Bronchial epithelial cell (primary cell): ENCODE results near the gene XRN2. TPM values are rescaled to one million over a fixed set of nuclear protein-coding genes. Genes with fewer than 3 reads are reported as not detected.
"Not testable (repeated sequence)": the region's sequence is repeated elsewhere in the genome, so short reads cannot be mapped to it uniquely, and the experiment has no call there.

Experiments used
- DNase-seq: peaks from one replicate; pipeline ENCODE4 v3.0.0-alpha.2; 2010; ENCODE audit warnings: low read depth
- FAIRE-seq: peaks from 2 replicates; lab custom pipeline; 2011; peaks lifted over from hg19 to GRCh38; lab: Jason Lieb, UNC
- H3K27me3 ChIP-seq: 2 replicates; pipeline ENCODE4 v1.5.1; 2011; ENCODE audit warnings: low read length; ENCODE audit not compliant: control insufficient read depth, insufficient read depth
- H3K36me3 ChIP-seq: 2 replicates; pipeline ENCODE4 v1.5.1; 2011; ENCODE audit warnings: low read length; ENCODE audit not compliant: control insufficient read depth, insufficient read depth
- H3K4me3 ChIP-seq: 2 replicates; pipeline ENCODE4 v1.5.1; 2011; ENCODE audit warnings: mild to moderate bottlenecking, low read depth, low read length, control low read depth
- CTCF ChIP-seq: IDR thresholded peaks from 2 replicates; pipeline ENCODE4 v1.5.1; 2011; ENCODE audit warnings: mild to moderate bottlenecking, moderate library complexity, low read length, control low read depth, inconsistent platforms; ENCODE audit not compliant: insufficient read depth, severe bottlenecking
- total RNA-seq: library from RNA; depleted of rRNA; stranded (reverse); fragments of >200 nt; gene quantifications from 2 replicates; pipeline ENCODE4 v1.2.1, GENCODE V29; 2014

The XRN2 gene
- total RNA-seq, 1 donor from 2014 or later: 78.2 TPM

GRCh38 chr20:21398109-21399004, 95.2 kb downstream of the XRN2 start:
- TF ChIP-seq CTCF: no peak

GRCh38 chr20:21399005-21399475, 95.9 kb downstream of the XRN2 start:
- Histone ChIP-seq H3K4me3 (no peak overlapping the region), H3K36me3 (no peaks in the 10 kb centered on the region), H3K27me3 (peaks cover 23% of the 10 kb centered on the region)
- no peak for TF ChIP-seq CTCF
- FAIRE-seq: no peak
- DNase-seq: no peak

More at GRCh38 chr20:21398109-21399004, 95.2 kb downstream of the XRN2 start:
- H3K36me3 ChIP-seq: no peaks in the 10 kb centered on the region
- no peak for DNase-seq
- FAIRE-seq: no peak
- peaks cover 25% of the 10 kb centered on the region for H3K27me3 ChIP-seq
- H3K4me3 ChIP-seq: no peak overlapping the region

GRCh38 chr20:21411725-21412124, 108.6 kb downstream of the XRN2 start:
- Histone ChIP-seq H3K4me3 (no peak overlapping the region), H3K36me3 (no peaks in the 10 kb centered on the region), H3K27me3 (no peaks in the 10 kb centered on the region)
- no peak for DNase-seq
- FAIRE-seq: no peak
- no peak for TF ChIP-seq CTCF

GRCh38 chr20:21413996-21414395, 110.9 kb downstream of the XRN2 start:
- not testable (repeated sequence) for H3K27me3 ChIP-seq, FAIRE-seq, DNase-seq, H3K4me3 ChIP-seq, H3K36me3 ChIP-seq

GRCh38 chr20:21419147-21419546, 116.0 kb downstream of the XRN2 start:
- not testable (repeated sequence) for DNase-seq, H3K36me3 ChIP-seq, FAIRE-seq, H3K27me3 ChIP-seq, H3K4me3 ChIP-seq

GRCh38 chr20:21421601-21422236, 118.6 kb downstream of the XRN2 start:
- H3K27me3 ChIP-seq: no peaks in the 10 kb centered on the region
- no peaks in the 10 kb centered on the region for H3K36me3 ChIP-seq
- no peak for TF ChIP-seq CTCF
- no peak overlapping the region for H3K4me3 ChIP-seq
- FAIRE-seq: no peak
- no peak for DNase-seq

GRCh38 chr20:21423712-21424111, 120.6 kb downstream of the XRN2 start:
- not testable (repeated sequence) for H3K36me3 ChIP-seq, FAIRE-seq, DNase-seq, H3K4me3 ChIP-seq, H3K27me3 ChIP-seq
